Upper lobe of left lung (tissue), 6 donors: ENCODE results near the gene RASIP1. TPM values are rescaled to one million over a fixed set of nuclear protein-coding genes. Genes with fewer than 3 reads are reported as not detected.

Experiments used
- ATAC-seq, 2 donors: fragments of 200-7000 bp; cut with Tn5 transposase; one replicate each; pipeline ENCODE4 v1.9.1; 2022; ENCODE audit warnings: mild to moderate bottlenecking in 2 of 2, moderate library complexity in 2 of 2; ENCODE audit not compliant: low FRiP score in 2 of 2
- DNase-seq, 2 donors: peaks; one replicate each; pipeline ENCODE4 v3.0.0-alpha.2; 2019 to 2020
- H3K27ac ChIP-seq, 4 donors: fragments of 200-600 bp; sonication (generic); one replicate each; pipeline ENCODE4 v1.5.1; 2016 to 2019
- H3K27me3 ChIP-seq, 4 donors: fragments of 200-600 bp; sonication (generic); one replicate each; pipeline ENCODE4 v1.5.1; 2017 to 2019
- H3K36me3 ChIP-seq, 4 donors: fragments of 200-600 bp; sonication (generic); one replicate each; pipeline ENCODE4 v1.5.1; 2016 to 2019
- H3K4me1 ChIP-seq, 4 donors: fragments of 200-600 bp; sonication (generic); one replicate each; pipeline ENCODE4 v1.5.1; 2018 to 2019
- H3K4me3 ChIP-seq, 4 donors: fragments of 200-600 bp; sonication (generic); one replicate each; pipeline ENCODE4 v1.5.1; 2017 to 2019; ENCODE audit warnings: mild to moderate bottlenecking in 2 of 4, moderate library complexity in 1 of 4
- H3K9me3 ChIP-seq, 4 donors: fragments of 200-600 bp; sonication (generic); one replicate each; pipeline ENCODE4 v1.5.1; 2018 to 2019
- CTCF ChIP-seq, 6 experiments: fragments of 450-650 bp in 4 of 6; fragments of 200-600 bp in 2 of 6; sonication (generic) in 2 of 6; IDR thresholded peaks; one replicate each; pipeline ENCODE4 v1.5.1; 2016 to 2019; ENCODE audit warnings: antibody characterized with exemption in 6 of 6
- EP300 ChIP-seq, 4 donors: sonication (generic); formaldehyde crosslinking; IDR thresholded peaks; one replicate each; pipeline ENCODE4 v1.5.1; 2017; ENCODE audit warnings: antibody characterized with exemption in 4 of 4, control low read depth in 2 of 4
- POLR2A ChIP-seq, 4 donors: fragments of 450-650 bp; IDR thresholded peaks; one replicate each; pipeline ENCODE4 v1.5.1; 2016 to 2017; ENCODE audit warnings: antibody characterized with exemption in 4 of 4, mild to moderate bottlenecking in 2 of 4
- POLR2AphosphoS5 ChIP-seq, 2 donors: sonication (generic); formaldehyde crosslinking; IDR thresholded peaks; one replicate each; pipeline ENCODE4 v1.5.1; 2017; ENCODE audit warnings: antibody characterized with exemption in 2 of 2
- WGBS, 2 donors: methylation state at CpG; one replicate each; pipeline ENCODE4 v1.1.5; 2017 to 2018; 5-methylcytosine and 5-hydroxymethylcytosine counted together
- total RNA-seq, 6 donors: library from RNA; depleted of rRNA in 4 of 6; stranded (reverse); fragments of >200 nt in 4 of 6; gene quantifications; one replicate each; pipeline versions ENCODE4 v1.1.0 to v1.2.1, GENCODE V29; 2016 to 2021
- donor health status: DM: no; HTN: no; CAD: no; lungs with moderate emphysema.
- donor health status: DM: no; HTN: yes; CAD: no; lungs with severe emphysema.

The RASIP1 gene
- total RNA-seq, 6 donors from 2014 or later: 14.7 to 74.4 (median 26.3) TPM

GRCh38 chr19:48735031-48735615 lies 5.3 kb downstream of the RASIP1 start:
- no peak for ATAC-seq
- H3K36me3 ChIP-seq: peaks cover 0 to 34% (median 0%) of the 10 kb centered on the region in 4 donors
- H3K4me1 ChIP-seq: peaks cover 8 to 35% (median 12%) of the 10 kb centered on the region in 4 donors
- peaks cover 0 to 9% (median 2%) of the 10 kb centered on the region in 4 donors for H3K27me3 ChIP-seq
- DNase-seq: peak; percentile 53 to 83
- no peak for TF ChIP-seq CTCF (IDR thresholded peaks at IDR 0.05)
- TF ChIP-seq POLR2A (IDR thresholded peaks at IDR 0.05): no peak
- TF ChIP-seq EP300 (IDR thresholded peaks at IDR 0.05): no peak
- TF ChIP-seq POLR2AphosphoS5 (IDR thresholded peaks at IDR 0.05): no peak
- peak overlapping the region in 3 of 4 donors; percentile 27 to 39 (median 28) for H3K4me3 ChIP-seq
- H3K9me3 ChIP-seq: no peaks in the 10 kb centered on the region
- H3K27ac ChIP-seq: peak overlapping the region in 1 of 4 donors; percentile 23
- 59 to 78% methylated on average over 19 to 38 of the region's 38 CpGs for WGBS, 2 donors

- TF ChIP-seq POLR2A (IDR thresholded peaks at IDR 0.05): no peak
- no peak for TF ChIP-seq CTCF (IDR thresholded peaks at IDR 0.05)
- TF ChIP-seq POLR2AphosphoS5 (IDR thresholded peaks at IDR 0.05): no peak
- no peak for TF ChIP-seq EP300 (IDR thresholded peaks at IDR 0.05)
- Histone ChIP-seq H3K27ac (no peak overlapping the region), H3K9me3 (no peaks in the 10 kb centered on the region)
These were observed 5.8 kb downstream of the RASIP1 start for GRCh38 chr19:48734625-48735024.

GRCh38 chr19:48731452-48731851 lies 9.0 kb downstream of the RASIP1 start:
- Histone ChIP-seq H3K27ac (no peak overlapping the region), H3K36me3 (peaks cover 0 to 54% (median 3%) of the 10 kb centered on the region in 4 donors), H3K4me3 (no peak overlapping the region), H3K9me3 (no peaks in the 10 kb centered on the region), H3K4me1 (peaks cover 4 to 8% (median 7%) of the 10 kb centered on the region in 4 donors), H3K27me3 (no peaks in the 10 kb centered on the region)
- DNase-seq (no peak), ATAC-seq (no peak)
- TF ChIP-seq CTCF (IDR thresholded peaks at IDR 0.05) (no peak), EP300 (IDR thresholded peaks at IDR 0.05) (no peak), POLR2A (IDR thresholded peaks at IDR 0.05) (no peak), POLR2AphosphoS5 (IDR thresholded peaks at IDR 0.05) (no peak)
- WGBS, 2 donors: 87 to 89% methylated on average over 4 of the region's 4 CpGs

More at GRCh38 chr19:48734625-48735024, 5.8 kb downstream of the RASIP1 start:
- peaks cover 6 to 31% (median 10%) of the 10 kb centered on the region in 4 donors for H3K4me1 ChIP-seq
- H3K27me3 ChIP-seq: peaks cover 0 to 9% (median 0%) of the 10 kb centered on the region in 4 donors
- WGBS, 2 donors: 98% methylated on average over 9 of the region's 9 CpGs
- DNase-seq (no peak), ATAC-seq (no peak)
- peak overlapping the region in 1 of 4 donors; percentile 28 for H3K4me3 ChIP-seq
- peaks cover 0 to 39% (median 0%) of the 10 kb centered on the region in 4 donors for H3K36me3 ChIP-seq

- H3K27ac ChIP-seq: peak overlapping the region in 2 of 4 donors; percentile 31 to 37
- WGBS, 2 donors: 70 to 79% methylated on average over 35 to 47 of the region's 77 CpGs
- no peaks in the 10 kb centered on the region for H3K27me3 ChIP-seq
- H3K36me3 ChIP-seq: peaks cover 0 to 55% (median 3%) of the 10 kb centered on the region in 4 donors
- peak in 1 of 2 donors; percentile 84 for DNase-seq
- peaks cover 17 to 29% (median 24%) of the 10 kb centered on the region in 4 donors for H3K4me1 ChIP-seq
- ATAC-seq: peak in 1 of 2 donors; percentile 30
- H3K9me3 ChIP-seq: peaks cover 0 to 5% (median 0%) of the 10 kb centered on the region in 4 donors
- TF ChIP-seq POLR2AphosphoS5 (IDR thresholded peaks at IDR 0.05) (no peak), CTCF (IDR thresholded peaks at IDR 0.05) (peak in 1 of 6 experiments; percentile 5)
- H3K4me3 ChIP-seq: peak overlapping the region in 2 of 4 donors; percentile 10 to 21
These were observed 11.3 kb downstream of the RASIP1 start for GRCh38 chr19:48728911-48729664.
